ENCODE data around the gene EPHA3.
"Not testable (repeated sequence)": the region's sequence is repeated elsewhere in the genome, so short reads cannot be mapped to it uniquely, and the experiment has no call there.

Gene EPHA3

DNA sequence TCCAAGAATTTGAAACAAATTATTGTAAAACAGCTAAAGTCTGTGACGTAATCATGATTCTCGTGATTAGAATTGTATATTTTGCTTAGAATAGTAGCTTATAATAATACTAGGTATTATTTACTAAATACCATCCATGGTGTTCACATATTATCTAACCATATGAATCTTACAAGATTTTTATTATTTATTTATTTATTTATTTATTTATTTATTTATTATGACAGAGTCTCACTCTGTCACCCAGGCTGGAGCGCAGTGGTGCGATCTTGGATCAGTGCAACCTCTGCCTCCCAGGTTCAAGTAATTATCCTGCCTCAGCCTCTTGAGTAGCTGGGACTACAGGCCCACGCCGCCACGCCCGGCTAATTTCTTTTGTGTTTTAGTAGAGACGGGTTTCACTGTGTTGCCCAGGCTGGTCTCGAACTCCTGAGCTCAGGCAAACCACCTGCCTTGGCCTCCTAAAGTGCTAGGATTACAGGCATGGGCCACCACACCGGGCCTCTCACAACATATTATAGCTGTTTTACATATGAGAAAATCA lies 173.5 kb downstream of the EPHA3 start:
- DNase-seq (ENCODE audit: low spot score), result no peak

GRCh38 chr3:89287902-89288508 lies 180.6 kb downstream of the EPHA3 start:
- DNase-seq (ENCODE audit: low spot score), result no peak

DNA sequence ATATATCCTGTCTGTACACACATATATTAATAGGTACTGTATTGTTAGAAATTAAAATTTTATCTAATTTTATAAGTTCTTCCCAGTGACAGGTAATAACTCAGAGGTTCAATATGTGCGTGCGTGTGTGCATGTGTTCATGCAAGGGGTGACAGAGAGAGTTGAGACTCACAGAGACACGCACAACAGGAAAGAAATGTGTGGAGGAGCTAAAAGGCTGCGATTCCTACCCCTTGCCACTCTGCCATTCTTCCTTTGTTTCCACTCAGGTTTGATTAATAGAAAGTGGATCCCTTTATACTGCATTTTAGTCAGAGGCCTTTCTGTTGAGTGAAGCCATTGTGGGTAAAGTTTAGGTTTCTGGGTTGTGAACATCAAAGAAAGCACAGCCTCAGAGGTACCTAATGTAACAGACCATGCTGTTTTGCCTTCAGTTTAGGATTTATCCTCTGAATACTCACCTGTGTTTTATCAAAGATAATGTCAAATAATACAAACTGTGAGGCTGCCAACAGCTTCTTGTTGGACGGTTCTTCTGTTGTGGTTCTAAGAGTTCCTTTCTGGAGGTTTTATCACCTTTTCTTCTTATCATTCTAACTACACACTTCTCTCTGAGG lies 182.3 kb downstream of the EPHA3 start:
- DNase-seq (ENCODE audit: low spot score), result no peak

GRCh38 chr3:89297199-89297598 lies 189.8 kb downstream of the EPHA3 start:
- no peak for DNase-seq (ENCODE audit: low spot score)

DNA sequence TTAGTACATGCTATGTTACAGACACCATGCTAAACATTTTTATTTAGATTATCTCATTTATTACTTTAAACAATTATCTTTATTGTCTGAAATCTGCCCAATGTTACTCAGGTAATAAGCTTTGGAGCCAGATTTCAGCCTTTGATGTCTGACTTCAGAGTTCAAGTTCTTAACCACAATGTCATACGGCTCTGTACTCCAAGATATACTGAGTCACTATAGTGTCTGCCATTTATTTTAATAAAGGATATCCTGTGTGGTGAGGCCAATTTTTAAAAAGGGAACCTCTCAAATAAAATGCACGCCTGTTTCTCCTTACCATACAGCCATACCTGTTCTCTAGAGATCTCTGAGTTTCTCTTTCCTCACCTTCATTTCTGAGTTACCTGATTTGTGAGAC lies 193.1 kb downstream of the EPHA3 start:
- DNase-seq (ENCODE audit: low spot score), result no peak

GRCh38 chr3:89300981-89301380 lies 193.6 kb downstream of the EPHA3 start:
- DNase-seq (ENCODE audit: low spot score), result no peak

DNA sequence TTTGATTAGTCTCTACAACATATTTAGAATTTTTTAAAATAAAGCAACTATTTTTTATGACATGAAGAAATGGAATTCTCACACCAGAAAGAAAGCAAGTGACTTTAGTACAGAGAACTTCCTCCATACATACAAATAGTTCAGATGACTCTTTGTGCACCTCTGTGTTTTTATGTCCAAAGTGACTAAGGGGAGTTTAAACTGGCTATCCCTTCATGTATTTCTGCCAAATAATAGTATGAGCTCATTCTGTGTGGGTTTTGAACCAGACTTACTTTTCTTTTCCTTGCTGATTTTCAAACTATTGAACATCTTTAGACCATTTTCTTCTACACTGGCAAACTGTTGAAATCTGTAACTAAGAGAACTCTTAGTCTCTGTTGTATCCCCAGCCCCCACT lies 196.3 kb downstream of the EPHA3 start:
- DNase-seq (ENCODE audit: low spot score), result no peak

GRCh38 chr3:89306540-89306939 lies 199.1 kb downstream of the EPHA3 start:
- DNase-seq (ENCODE audit: low spot score), result no peak

- no peak for DNase-seq (ENCODE audit: low spot score)
Observed at GRCh38 chr3:89311581-89311980, 204.2 kb downstream of the EPHA3 start.

GRCh38 chr3:89312141-89312540 lies 204.7 kb downstream of the EPHA3 start:
- DNase-seq (ENCODE audit: low spot score), result no peak

GRCh38 chr3:89314454-89315098 lies 207.2 kb downstream of the EPHA3 start:
- DNase-seq (ENCODE audit: low spot score), result no peak

- DNase-seq (ENCODE audit: low spot score), result no peak
Observed at GRCh38 chr3:89315750-89316470, 208.5 kb downstream of the EPHA3 start.

GRCh38 chr3:89320186-89320585 lies 212.8 kb downstream of the EPHA3 start:
- DNase-seq (ENCODE audit: low spot score), result no peak

DNA sequence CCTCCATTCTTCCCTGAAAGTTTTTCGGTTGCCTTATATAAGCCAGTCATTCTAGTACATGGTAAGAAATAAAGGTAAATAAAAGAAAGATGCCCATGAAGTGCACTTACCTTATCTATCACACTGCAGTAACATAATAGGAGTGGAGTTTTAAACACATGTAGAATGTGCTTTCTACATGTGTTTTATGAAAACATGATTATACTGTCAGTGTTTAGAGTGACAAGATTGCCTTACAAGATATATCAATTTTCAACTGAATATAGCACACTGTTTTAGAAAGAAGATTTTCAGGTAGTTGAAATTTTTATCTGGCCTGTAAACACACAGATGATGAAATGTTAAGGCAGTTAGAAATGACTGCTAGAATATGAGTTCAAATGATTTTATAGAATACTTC lies 219.6 kb downstream of the EPHA3 start:
- DNase-seq (ENCODE audit: low spot score), result no peak

GRCh38 chr3:89332386-89332785 lies 225.0 kb downstream of the EPHA3 start:
- no peak for DNase-seq (ENCODE audit: low spot score)

- DNase-seq (ENCODE audit: low spot score), result no peak
Observed at GRCh38 chr3:89332793-89333192, 225.4 kb downstream of the EPHA3 start.

DNA sequence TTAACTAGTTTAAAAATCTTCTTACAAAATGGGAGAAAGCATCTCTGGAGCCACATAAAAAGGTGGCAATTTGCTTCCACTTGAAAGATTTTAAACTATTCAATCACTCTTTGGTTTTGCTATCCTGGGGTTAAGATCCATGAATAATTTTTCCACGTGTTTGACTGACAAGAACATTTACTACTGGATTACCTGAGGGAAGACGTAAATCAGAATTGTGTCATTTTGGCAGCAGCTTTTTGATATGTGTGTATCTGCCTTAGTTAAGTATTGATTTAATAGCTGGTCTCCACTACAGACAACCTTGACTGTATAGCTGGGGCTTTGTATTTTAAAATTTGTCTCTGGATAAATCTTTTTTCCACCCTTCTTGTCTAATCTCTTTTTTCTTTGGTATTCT lies 228.3 kb downstream of the EPHA3 start:
- DNase-seq (ENCODE audit: low spot score), result no peak

GRCh38 chr3:89340408-89340807 lies 233.0 kb downstream of the EPHA3 start:
- DNase-seq (ENCODE audit: low spot score), result no peak

GRCh38 chr3:89344076-89344475 lies 236.7 kb downstream of the EPHA3 start:
- DNase-seq (ENCODE audit: low spot score), result no peak

GRCh38 chr3:89350935-89351334 lies 243.5 kb downstream of the EPHA3 start:
- not testable (repeated sequence) for DNase-seq (ENCODE audit: low spot score)

DNA sequence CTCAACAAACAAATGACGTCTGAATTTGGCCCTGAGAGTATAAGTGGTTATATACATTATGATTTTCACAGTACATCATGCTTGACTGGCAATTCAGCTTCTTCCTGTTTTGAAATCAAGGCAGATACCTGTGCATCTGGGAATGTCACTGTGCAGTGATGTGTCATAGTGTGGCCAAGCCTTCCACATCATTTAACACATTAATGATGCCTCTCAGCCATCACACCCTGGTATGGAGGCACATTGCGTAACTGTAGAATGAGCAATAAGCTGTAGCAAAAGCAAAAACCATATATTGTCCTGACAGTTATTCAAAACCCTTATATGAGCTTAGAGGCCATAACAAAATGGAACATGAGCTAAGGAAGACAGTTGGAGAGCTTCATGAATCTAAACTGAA lies 246.0 kb downstream of the EPHA3 start:
- no peak for DNase-seq (ENCODE audit: low spot score)

- no peak for DNase-seq (ENCODE audit: low spot score)
Observed at GRCh38 chr3:89358281-89358680, 250.9 kb downstream of the EPHA3 start.

GRCh38 chr3:89360156-89360555 lies 252.7 kb downstream of the EPHA3 start:
- no peak for DNase-seq (ENCODE audit: low spot score)
